PC-3 (cell line): ENCODE data around the gene SRGAP1.

Experiments
- CTCF ChIP-seq: fragments of 300-600 bp; sonication (generic); conservative IDR thresholded peaks from 2 replicates; pipeline ENCODE4 v1.5.1; 2017; ENCODE audit warnings: antibody characterized with exemption, low read depth, mild to moderate bottlenecking, low read length
- EZH2 ChIP-seq: fragments of 300-600 bp; sonication (generic); IDR thresholded peaks from one replicate; pipeline ENCODE4 v1.6.1; 2017; ENCODE audit warnings: antibody characterized with exemption, mild to moderate bottlenecking, low read length; ENCODE audit not compliant: unreplicated experiment
- EZH2phosphoT487 ChIP-seq: fragments of 300-600 bp; sonication (generic); IDR thresholded peaks from 2 replicates; pipeline ENCODE4 v1.6.1; 2018; ENCODE audit warnings: mild to moderate bottlenecking, antibody characterized with exemption, low read length, borderline replicate concordance

GRCh38 chr12:64088431-64089349 lies 244.2 kb downstream of the SRGAP1 start:
- TF ChIP-seq CTCF, result no peak
- TF ChIP-seq EZH2, result no peak
- TF ChIP-seq EZH2phosphoT487, result no peak
